ENCODE measurements around the gene UGDH. TPM values are rescaled to one million over a fixed set of nuclear protein-coding genes. Genes with fewer than 3 reads are reported as not detected.

The UGDH gene
- total and polyA plus RNA-seq, 9 of the 15 experiments (the other 6 are each of a cell fraction or from before 2014, with no cell fraction given): 5.5 to 21.7 (median 16.2) TPM

DNA sequence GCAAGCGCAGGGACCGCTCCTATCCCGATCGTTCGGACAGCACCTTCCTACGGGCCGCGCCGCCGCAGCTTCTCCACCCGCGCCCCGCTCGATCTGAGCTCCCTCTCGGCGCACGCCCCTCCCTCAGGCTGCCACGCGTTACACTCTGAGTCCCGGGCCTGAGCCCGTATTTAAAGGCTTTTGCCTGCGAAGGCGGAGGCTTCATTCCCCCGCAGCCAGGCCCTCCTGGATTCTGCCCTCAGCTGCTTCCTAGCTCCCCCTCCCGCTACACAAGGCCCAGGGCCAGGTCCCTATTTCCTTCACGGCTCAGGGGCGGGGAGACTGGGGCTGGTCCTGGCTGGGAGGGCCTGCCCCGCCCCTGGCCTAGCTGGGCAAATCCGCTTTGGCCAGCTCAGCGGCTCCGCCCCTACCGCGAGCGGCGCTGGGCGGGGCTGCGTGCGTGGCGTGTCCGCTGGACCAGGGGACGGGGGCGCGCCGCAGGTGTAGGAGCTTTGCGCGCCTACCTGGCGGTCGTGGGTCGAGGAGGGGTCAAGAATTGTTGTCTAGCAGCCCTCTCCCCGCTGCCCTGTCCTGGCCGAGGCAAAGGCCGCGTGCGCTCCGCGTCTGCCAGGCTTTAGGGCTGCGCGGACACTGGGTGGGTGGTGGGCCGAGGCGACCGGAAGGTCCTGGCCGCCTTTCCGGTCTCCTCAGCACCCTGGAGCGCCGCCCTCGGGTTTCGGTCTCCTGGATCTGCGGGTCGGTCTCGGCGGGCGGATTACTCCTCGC, at the start of gene UGDH (continued):
- TF ChIP-seq SMARCC2 (IDR thresholded peaks at IDR 0.05; ENCODE audit: low read depth) (peak; percentile 33; the same call in 1 of the 2 replicates), ZNF232 (CRISPR knock-in tag; IDR thresholded peaks at IDR 0.05) (no peak), OTX1 (CRISPR knock-in tag; IDR thresholded peaks at IDR 0.05) (peak; percentile 83), ZNF780A (CRISPR knock-in tag; IDR thresholded peaks at IDR 0.05) (no peak), ZC3H11A (IDR thresholded peaks at IDR 0.05; ENCODE audit: low read depth, low read length) (no peak), IRF2 (CRISPR knock-in tag; IDR thresholded peaks at IDR 0.05) (no peak), ZNF24 (IDR thresholded peaks at IDR 0.05) (no peak), BRD9 (IDR thresholded peaks at IDR 0.05; ENCODE audit: low read depth, partially characterized antibody) (no peak), ZNF75A (CRISPR knock-in tag; IDR thresholded peaks at IDR 0.05) (no peak), HEY1 (CRISPR knock-in tag; IDR thresholded peaks at IDR 0.05; ENCODE audit: borderline replicate concordance) (no peak), SMAD4 (CRISPR knock-in tag; conservative IDR thresholded peaks at IDR 0.05) (peak; percentile 73), CBX3 (IDR thresholded peaks at IDR 0.05; ENCODE audit: borderline replicate concordance in 1 of 2, low read length in 2 of 2) (no peak; a peak in 1 of 3 replicates), EZH2 (IDR thresholded peaks at IDR 0.05; ENCODE audit: borderline replicate concordance, low read depth, low read length) (no peak), JUNB (CRISPR knock-in tag; conservative IDR thresholded peaks at IDR 0.05) (no peak), ZNF121 (CRISPR knock-in tag; conservative IDR thresholded peaks at IDR 0.05) (no peak), NFXL1 (CRISPR knock-in tag; IDR thresholded peaks at IDR 0.05) (no peak), RBM17 (IDR thresholded peaks at IDR 0.05; ENCODE audit: borderline replicate concordance, low read depth, low read length) (no peak), KLF6 (CRISPR knock-in tag; IDR thresholded peaks at IDR 0.05; ENCODE audit: borderline replicate concordance) (peak; percentile 93)
- TF ChIP-seq, protein P1, sequence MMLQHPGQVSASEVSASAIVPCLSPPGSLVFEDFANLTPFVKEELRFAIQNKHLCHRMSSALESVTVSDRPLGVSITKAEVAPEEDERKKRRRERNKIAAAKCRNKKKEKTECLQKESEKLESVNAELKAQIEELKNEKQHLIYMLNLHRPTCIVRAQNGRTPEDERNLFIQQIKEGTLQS (IDR thresholded peaks at IDR 0.05): no peak
- TF ChIP-seq, protein P1 (CRISPR knock-in tag; conservative IDR thresholded peaks at IDR 0.05): no peak
- TF ChIP-seq, protein P2, sequence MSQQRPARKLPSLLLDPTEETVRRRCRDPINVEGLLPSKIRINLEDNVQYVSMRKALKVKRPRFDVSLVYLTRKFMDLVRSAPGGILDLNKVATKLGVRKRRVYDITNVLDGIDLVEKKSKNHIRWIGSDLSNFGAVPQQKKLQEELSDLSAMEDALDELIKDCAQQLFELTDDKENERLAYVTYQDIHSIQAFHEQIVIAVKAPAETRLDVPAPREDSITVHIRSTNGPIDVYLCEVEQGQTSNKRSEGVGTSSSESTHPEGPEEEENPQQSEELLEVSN (IDR thresholded peaks at IDR 0.05; ENCODE audit: borderline replicate concordance in 1 of 2, extremely low read depth in 1 of 2, insufficient read depth in 1 of 2, insufficient read length in 1 of 2, low read depth in 1 of 2, low read length in 1 of 2, poor library complexity in 1 of 2, severe bottlenecking in 1 of 2): no peak
- TF ChIP-seq, protein P3, sequence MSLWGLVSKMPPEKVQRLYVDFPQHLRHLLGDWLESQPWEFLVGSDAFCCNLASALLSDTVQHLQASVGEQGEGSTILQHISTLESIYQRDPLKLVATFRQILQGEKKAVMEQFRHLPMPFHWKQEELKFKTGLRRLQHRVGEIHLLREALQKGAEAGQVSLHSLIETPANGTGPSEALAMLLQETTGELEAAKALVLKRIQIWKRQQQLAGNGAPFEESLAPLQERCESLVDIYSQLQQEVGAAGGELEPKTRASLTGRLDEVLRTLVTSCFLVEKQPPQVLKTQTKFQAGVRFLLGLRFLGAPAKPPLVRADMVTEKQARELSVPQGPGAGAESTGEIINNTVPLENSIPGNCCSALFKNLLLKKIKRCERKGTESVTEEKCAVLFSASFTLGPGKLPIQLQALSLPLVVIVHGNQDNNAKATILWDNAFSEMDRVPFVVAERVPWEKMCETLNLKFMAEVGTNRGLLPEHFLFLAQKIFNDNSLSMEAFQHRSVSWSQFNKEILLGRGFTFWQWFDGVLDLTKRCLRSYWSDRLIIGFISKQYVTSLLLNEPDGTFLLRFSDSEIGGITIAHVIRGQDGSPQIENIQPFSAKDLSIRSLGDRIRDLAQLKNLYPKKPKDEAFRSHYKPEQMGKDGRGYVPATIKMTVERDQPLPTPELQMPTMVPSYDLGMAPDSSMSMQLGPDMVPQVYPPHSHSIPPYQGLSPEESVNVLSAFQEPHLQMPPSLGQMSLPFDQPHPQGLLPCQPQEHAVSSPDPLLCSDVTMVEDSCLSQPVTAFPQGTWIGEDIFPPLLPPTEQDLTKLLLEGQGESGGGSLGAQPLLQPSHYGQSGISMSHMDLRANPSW (CRISPR knock-in tag; IDR thresholded peaks at IDR 0.05): no peak; the same call in 1 of the 2 replicates
- TF ChIP-seq, protein P4, sequence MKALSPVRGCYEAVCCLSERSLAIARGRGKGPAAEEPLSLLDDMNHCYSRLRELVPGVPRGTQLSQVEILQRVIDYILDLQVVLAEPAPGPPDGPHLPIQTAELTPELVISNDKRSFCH (CRISPR knock-in tag; IDR thresholded peaks at IDR 0.05): no peak
- TF ChIP-seq, protein P4 (tag; IDR thresholded peaks at IDR 0.05): no peak
